Prostate gland (tissue), 2 donors: Measurements from ENCODE around the gene MNX1.

ENCODE experiments used
- CTCF ChIP-seq, 4 experiments: fragments of 200-600 bp in 2 of 4; fragments of 450-650 bp in 2 of 4; sonication (generic) in 2 of 4; IDR thresholded peaks; 1 replicate in 3 of 4; 2 replicates in 1 of 4; pipeline ENCODE4 v1.5.1; 2016 to 2019; ENCODE audit warnings: antibody characterized with exemption in 4 of 4, mild to moderate bottlenecking in 2 of 4, moderate library complexity in 2 of 4
- POLR2A ChIP-seq: fragments of 450-650 bp; IDR thresholded peaks from one replicate; pipeline ENCODE4 v1.6.1; 2016; ENCODE audit warnings: antibody characterized with exemption, mild to moderate bottlenecking
- POLR2AphosphoS5 ChIP-seq: sonication (generic); formaldehyde crosslinking; IDR thresholded peaks from one replicate; pipeline ENCODE4 v1.6.1; 2017; ENCODE audit warnings: antibody characterized with exemption

GRCh38 chr7:157033483-157034473 lies 23.3 kb upstream of the MNX1 start:
- no peak for TF ChIP-seq POLR2A
- no peak for TF ChIP-seq CTCF (IDR thresholded peaks at IDR 0.05)
- no peak for TF ChIP-seq POLR2AphosphoS5
